Neutrophil (primary cell): Measurements from ENCODE around the gene CACHD1.

Source experiments
- H3K27ac ChIP-seq: fragments of 200-600 bp; sonication (generic); 2 replicates; pipeline ENCODE4 v1.5.1; 2016; ENCODE audit warnings: mild to moderate bottlenecking, moderate library complexity
- H3K27me3 ChIP-seq: fragments of 200-600 bp; sonication (generic); 2 replicates; pipeline ENCODE4 v1.6.0; 2016; ENCODE audit warnings: mild to moderate bottlenecking
- H3K36me3 ChIP-seq: fragments of 200-600 bp; sonication (generic); 2 replicates; pipeline ENCODE4 v1.5.1; 2017
- H3K4me1 ChIP-seq, 2 experiments: fragments of 200-600 bp in 1 of 2; sonication (generic) in 1 of 2; 1 replicate in 1 of 2; 2 replicates in 1 of 2; pipeline versions ENCODE4 v1.5.1 to v1.6.1; 2013 to 2016; ENCODE audit warnings: low read depth in 1 of 2, low read length in 1 of 2, mild to moderate bottlenecking in 1 of 2, moderate library complexity in 1 of 2; ENCODE audit not compliant: control insufficient read depth in 1 of 2, insufficient read depth in 1 of 2
- H3K4me3 ChIP-seq, 2 experiments: fragments of 200-600 bp in 1 of 2; sonication (generic) in 1 of 2; 1 replicate in 1 of 2; 2 replicates in 1 of 2; pipeline ENCODE4 v1.5.1; 2013 to 2016; ENCODE audit warnings: low read depth in 1 of 2, low read length in 1 of 2, mild to moderate bottlenecking in 1 of 2, moderate library complexity in 1 of 2
- H3K9me3 ChIP-seq: fragments of 200-600 bp; sonication (generic); 2 replicates; pipeline ENCODE4 v1.5.1; 2016
- CTCF ChIP-seq: fragments of 200-600 bp; sonication (generic); IDR thresholded peaks from 2 replicates; pipeline ENCODE4 v1.5.1; 2016; ENCODE audit warnings: antibody characterized with exemption

Gene CACHD1

GRCh38 chr1:64555947-64556346 lies 86.0 kb downstream of the CACHD1 start:
- no peaks in the 10 kb centered on the region for H3K36me3 ChIP-seq
- H3K9me3 ChIP-seq: no peaks in the 10 kb centered on the region
- no peaks in the 10 kb centered on the region for H3K4me1 ChIP-seq
- no peaks in the 10 kb centered on the region for H3K27me3 ChIP-seq
- no peak overlapping the region for H3K4me3 ChIP-seq
- TF ChIP-seq CTCF: no peak
- no peak overlapping the region for H3K27ac ChIP-seq

- H3K4me1 ChIP-seq: no peaks in the 10 kb centered on the region
- H3K27ac ChIP-seq: no peak overlapping the region
- H3K36me3 ChIP-seq: no peaks in the 10 kb centered on the region
- no peaks in the 10 kb centered on the region for H3K9me3 ChIP-seq
- H3K27me3 ChIP-seq: no peaks in the 10 kb centered on the region
- H3K4me3 ChIP-seq: no peak overlapping the region
- TF ChIP-seq CTCF: no peak
These were observed 92.1 kb downstream of the CACHD1 start for GRCh38 chr1:64561993-64562392.

GRCh38 chr1:64563958-64564565 lies 94.1 kb downstream of the CACHD1 start:
- no peaks in the 10 kb centered on the region for H3K4me1 ChIP-seq
- no peaks in the 10 kb centered on the region for H3K36me3 ChIP-seq
- no peaks in the 10 kb centered on the region for H3K27me3 ChIP-seq
- H3K4me3 ChIP-seq: no peak overlapping the region
- no peak for TF ChIP-seq CTCF
- H3K27ac ChIP-seq: no peak overlapping the region
- no peaks in the 10 kb centered on the region for H3K9me3 ChIP-seq

GRCh38 chr1:64564891-64565290 lies 95.0 kb downstream of the CACHD1 start:
- H3K4me3 ChIP-seq: no peak overlapping the region
- no peak overlapping the region for H3K27ac ChIP-seq
- H3K27me3 ChIP-seq: no peaks in the 10 kb centered on the region
- no peak for TF ChIP-seq CTCF
- H3K4me1 ChIP-seq: peaks cover 0 to 4% of the 10 kb centered on the region in 2 experiments
- H3K9me3 ChIP-seq: no peaks in the 10 kb centered on the region
- no peaks in the 10 kb centered on the region for H3K36me3 ChIP-seq

- Histone ChIP-seq H3K27ac (no peak overlapping the region), H3K27me3 (no peaks in the 10 kb centered on the region), H3K4me1 (peaks cover 0 to 4% of the 10 kb centered on the region in 2 experiments), H3K36me3 (no peaks in the 10 kb centered on the region), H3K9me3 (no peaks in the 10 kb centered on the region), H3K4me3 (no peak overlapping the region)
- no peak for TF ChIP-seq CTCF
These were observed 97.7 kb downstream of the CACHD1 start for GRCh38 chr1:64567426-64568170.
